Stimulated activated CD8-positive, alpha-beta memory T cell treated with anti-CD3 and anti-CD28 coated beads, Interleukin-7, amount 100 ng/mL, for 1 hour (primary cell): Measurements from ENCODE around the gene SORL1-AS1.

Experiments
- DNase-seq, 2 donors: peaks; one replicate each; pipeline ENCODE4 v3.0.0-alpha.2; 2020; ENCODE audit warnings: low read depth in 2 of 2

The SORL1-AS1 gene

DNA sequence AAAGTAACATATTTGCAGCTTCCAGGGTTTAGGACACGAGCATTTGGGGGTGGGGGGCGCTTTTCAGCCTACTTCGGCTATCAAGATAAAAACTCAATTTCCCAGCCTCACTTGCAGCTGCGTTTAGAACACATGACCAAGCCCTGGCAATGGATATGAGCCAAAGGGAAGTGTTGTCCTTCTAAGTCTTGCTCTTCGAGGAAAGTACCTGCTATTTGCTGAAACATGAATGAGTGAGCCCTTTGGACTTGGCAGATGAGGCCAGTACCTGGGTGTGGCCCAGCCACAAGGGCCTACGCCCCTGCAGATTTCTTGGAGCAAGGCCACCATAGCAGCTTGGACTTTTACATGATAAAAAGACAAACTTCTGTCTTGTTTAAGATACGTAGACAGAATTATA is 60.9 kb downstream of the SORL1-AS1 start:
- no peak for DNase-seq

DNA sequence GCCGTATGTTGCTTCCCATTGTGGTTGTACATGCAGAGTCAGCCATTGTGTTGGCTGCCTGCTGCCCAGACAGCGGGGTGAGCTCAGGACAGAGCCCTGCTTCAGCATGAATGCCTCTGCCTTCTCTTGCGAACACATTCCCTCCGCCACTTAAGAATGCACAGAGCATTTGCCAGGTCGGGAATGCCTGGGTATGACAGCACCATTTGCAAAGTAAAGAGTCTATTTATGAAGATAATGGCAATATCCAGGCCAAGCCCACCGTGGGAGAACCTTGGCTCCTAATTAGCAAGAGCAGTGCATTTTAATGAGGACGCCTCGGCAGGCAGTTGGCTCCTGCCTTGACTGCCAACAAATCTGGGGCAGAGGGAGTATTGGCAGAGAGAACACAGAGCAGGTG is 63.1 kb downstream of the SORL1-AS1 start:
- DNase-seq = no peak
